Right lung (tissue), 5 donors: ENCODE data around the gene KCNE4. TPM values are rescaled to one million over a fixed set of nuclear protein-coding genes. Genes with fewer than 3 reads are reported as not detected.

Experiments used
- polyA plus RNA-seq, 5 donors: library from polyadenylated mRNA; unstranded; fragments of 120-200 nt; gene quantifications; one replicate each; pipeline versions ENCODE4 v1.2.1 to v1.2.3, GENCODE V29; 2013; ENCODE audit warnings: inconsistent platforms in 1 of 5, low replicate concordance in 1 of 5; ENCODE audit not compliant: insufficient read length in 5 of 5, insufficient read depth in 1 of 5

Gene KCNE4
- polyA plus RNA-seq, 5 donors: 3.7 to 5.3 (median 4.8) TPM

Other genes with a start within 250 kb of the KCNE4 start
- 10 to 100 TPM; 53.1 to 64.4 (median 56.1) TPM for gene ACSL3, start 191.2 kb upstream of the KCNE4 start, polyA plus RNA-seq